ENCODE measurements around the gene SLC35F3.
"Not testable (repeated sequence)": the region's sequence is repeated elsewhere in the genome, so short reads cannot be mapped to it uniquely, and the experiment has no call there.

The SLC35F3 gene

DNA sequence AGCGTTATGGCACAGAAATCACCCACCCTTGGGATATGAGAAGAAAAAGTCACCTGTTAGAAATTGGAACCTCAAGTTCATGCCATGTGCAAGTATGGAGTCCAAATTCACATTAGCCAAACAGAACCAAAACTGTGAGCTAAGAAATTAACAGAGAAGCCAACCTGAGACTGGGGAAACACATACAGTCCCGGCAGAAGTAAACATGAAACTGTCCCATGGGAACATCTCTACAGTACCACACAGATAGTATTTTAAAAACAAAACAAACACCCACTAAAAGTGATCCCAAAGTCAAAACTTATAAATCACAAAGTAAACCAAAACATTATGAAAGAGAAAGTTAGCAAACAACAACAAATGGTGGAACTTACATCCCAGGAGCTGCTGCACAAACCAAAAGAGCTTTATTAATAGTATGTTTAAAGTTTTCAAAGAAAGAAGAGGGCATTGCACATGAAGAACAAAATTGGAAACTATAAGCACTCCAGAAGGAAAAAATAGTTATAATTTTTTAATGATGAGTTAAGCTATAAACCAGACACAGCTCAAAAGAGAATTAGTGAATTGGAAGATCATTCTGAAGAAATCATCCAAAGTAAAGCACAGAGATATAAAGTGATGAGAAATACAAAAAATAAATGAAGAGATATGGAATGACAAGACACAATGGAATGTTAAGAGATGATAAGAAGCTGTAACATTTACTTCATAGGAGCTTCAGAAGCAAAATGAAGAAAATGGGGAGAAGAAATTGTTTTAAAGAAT lies 385.2 kb downstream of the SLC35F3 start:
- DNase-seq (ENCODE audit: low spot score): no peak

DNA sequence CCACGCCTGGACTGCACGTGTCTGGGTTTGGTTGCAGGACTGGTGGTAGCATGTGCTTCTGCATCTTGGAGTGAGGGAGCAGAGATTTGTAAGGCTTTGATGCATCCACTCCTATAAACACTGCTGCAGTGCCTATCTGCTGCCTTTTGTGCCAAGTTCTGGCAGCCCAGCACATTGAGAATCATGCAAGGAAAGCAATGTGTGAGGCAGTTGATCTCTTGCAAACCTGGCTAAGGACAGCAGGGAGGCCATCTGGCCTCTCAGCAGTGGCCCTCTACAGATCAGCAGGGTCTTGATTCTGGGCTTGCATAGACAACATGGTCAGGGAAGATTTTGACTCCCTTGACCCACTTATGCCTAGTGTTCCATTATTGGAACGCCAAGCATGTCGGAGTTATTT lies 387.5 kb downstream of the SLC35F3 start:
- no peak for DNase-seq (ENCODE audit: low spot score)

DNA sequence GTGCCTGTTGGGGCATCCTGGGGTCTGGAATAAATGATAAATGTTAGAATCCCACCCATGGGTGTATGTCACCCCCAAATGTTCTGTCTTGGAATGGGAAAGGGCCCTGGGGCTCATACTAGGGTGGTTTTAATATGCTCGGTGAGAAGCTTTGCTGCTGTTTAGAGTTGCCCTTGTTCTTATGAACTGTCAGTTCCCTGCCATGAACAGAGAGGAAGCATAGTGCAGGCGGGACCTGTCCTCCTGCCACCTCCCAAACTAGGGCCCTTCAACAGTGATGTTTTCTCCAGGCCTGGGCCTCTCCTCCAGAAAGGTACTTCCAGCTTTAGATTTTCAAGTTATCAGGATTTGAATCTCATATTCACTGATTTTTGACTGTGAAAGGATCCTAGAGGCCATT lies 388.1 kb downstream of the SLC35F3 start:
- DNase-seq (ENCODE audit: low spot score): no peak

DNA sequence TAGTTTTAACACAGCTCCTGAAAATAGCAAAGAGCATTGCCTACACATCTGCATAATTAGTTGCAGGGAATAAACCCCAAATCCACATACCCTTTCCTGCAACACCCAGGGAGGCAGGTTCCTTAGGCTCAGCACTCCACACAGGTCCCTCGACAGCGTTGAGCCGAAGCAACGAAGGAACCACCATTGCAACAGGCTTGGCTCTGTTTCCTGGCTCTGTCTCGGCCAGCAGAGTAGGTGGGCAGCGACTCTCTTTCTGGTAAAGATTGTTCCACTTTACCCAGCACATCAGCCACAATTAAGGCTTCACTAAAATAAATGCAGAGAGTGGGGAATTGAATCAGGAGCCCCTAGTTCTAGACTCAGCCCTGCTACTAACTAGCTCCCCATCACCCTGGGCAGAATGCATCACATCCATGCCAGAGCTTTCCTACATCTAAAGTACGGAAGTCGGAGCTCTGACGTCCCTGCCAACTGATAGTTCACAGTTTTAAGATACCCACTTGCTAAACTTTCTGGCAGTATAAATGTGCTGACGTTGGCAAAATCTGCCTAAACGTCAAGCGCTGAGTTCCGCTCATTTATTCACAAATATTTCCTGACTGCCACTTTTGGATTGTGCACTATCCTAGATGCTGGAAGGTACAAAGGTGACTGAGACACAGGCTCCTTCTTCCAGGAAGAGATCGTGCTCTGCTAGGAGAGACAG lies 389.8 kb downstream of the SLC35F3 start:
- no peak for DNase-seq (ENCODE audit: low spot score)

DNA sequence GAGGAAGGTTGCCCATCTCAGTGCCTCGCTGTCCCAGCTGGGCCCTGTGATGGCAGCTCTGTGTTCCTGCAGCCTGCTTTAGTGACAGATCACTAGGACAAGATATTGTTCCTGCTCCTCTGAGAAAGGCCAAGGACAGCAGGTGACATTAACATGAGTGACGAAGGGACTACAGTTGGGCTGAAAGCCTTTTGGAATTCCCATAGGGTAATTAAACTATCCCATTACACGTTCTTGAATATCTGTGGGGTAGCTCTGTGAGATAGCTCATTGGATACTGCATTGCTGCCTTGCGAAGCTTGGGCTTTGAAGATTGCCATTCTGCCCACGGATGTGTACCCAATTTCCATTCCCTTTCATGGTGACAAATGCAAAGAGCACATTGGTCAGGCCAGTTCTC lies 390.6 kb downstream of the SLC35F3 start:
- no peak for DNase-seq (ENCODE audit: low spot score)

DNA sequence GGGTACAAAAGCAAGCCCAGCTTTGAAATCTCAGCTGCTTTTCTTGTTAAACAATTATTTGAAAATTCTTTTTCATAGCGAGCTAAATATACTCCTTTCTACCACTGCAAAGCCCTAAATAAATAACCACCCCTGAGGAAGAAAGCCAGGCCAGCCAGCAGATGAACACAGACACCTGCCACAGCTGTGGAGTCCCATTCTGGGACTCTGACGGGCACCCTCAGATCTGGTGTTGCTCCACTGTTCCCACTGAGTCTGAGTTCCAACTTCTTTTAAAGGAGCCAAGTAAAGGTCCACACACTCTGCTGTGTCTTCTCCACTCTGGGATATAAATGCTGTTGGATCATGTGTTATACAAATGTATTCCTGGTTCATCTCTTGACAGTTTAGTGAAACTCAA lies 391.1 kb downstream of the SLC35F3 start:
- no peak for DNase-seq (ENCODE audit: low spot score)

DNA sequence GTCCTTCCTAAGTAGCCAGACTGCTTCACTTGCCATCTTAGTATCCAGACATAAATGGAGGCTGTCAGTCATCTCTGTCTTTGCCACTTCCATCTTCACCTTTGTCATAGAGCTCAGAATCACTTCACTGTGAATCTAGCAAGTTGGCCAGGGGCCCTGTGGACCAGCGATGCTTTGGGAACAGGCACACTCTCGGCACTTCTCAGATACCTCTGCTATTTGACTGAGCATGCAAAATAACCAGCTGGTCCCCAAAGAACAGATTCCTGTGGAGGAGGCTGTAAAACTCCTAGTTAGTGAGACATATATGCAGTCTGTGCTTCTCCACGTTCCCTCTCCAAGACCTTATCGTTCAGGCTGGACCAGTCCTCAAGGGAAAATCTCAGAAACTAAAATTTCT lies 392.0 kb downstream of the SLC35F3 start:
- DNase-seq (ENCODE audit: low spot score): no peak

DNA sequence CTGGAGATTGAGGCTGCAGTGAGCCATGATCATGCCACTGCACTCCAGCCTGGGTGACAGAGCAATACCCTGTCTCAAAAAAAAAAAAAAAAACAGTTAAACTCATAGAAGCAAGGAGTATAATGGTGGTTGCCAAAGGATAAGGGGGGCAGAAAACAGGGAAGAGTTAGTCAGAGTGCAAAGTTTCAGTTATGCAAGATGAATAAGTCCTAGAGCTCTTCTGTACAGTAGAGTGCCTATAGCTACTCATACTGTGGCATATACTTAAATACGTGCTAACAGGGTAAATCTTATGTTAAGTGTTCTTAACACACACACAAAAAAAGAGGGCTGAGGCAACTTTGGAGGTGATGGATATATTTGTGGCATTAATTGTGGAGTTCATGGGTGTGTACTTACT lies 393.2 kb downstream of the SLC35F3 start:
- DNase-seq (ENCODE audit: low spot score): no peak

DNA sequence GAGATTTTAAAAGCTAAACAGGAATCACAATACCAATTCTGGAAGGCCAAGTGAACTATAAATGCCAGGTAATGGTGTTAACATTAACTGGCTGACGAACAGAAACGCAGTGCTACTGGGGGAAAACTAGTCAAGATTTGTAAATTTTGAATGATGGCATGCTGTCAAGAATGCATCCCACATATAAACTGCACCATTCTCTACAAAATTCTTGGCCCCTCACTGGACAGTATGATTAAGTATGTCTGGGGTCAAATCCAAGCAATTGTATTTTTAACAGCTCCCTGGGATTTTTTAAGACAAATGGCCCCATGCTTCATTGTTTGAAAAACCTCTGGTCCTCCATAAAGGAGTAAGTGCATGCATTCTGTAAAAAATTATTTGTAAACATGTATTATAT lies 395.6 kb downstream of the SLC35F3 start:
- no peak for DNase-seq (ENCODE audit: low spot score)

DNA sequence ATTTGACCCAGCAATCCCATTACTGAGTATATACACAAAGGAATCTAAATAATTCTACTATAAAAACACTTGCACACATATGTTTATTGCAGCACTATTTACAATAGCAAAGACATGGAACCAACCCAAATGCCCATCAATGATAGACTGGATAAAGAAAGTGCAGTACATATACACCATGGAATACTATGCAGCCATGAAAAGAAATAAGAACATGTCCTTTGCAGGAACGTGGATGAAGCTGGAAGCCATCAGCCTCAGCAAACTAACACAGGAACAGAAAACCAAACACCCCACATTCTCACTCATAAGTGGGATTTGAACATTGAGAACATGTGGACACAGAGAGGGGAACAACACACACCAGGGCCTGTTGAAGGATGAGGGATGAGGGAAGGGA lies 397.2 kb downstream of the SLC35F3 start:
- not testable (repeated sequence) for DNase-seq (ENCODE audit: low spot score)

DNA sequence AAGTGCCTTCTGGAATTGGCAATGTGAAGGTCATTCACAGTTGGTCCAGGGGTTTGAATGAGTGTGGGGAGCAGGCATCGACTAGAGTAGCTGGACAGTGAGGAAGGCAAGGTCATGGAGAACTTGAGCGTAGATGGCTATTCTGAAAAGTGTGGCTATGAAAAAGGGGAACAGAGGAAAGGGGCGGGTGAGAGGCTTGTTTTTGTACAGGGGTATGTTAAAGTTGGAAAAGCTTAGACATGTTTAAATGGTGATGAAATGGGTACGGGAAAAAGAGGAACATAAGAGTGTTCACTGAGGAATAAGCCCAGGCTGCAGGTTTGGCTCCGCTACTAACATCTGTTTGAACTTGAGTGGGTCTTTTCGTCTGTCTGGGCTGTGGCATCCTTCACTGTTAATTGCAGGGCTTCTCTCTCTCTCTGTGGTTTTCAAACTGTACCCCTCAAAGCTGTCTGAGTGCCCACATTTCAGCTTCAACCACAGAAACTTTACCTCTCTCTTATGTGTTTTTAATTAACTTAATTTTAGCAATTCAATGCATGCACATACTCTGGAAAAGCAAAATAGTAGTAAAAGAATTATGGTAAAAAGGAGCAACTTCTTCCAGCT lies 398.0 kb downstream of the SLC35F3 start:
- no peak for DNase-seq (ENCODE audit: low spot score)

DNA sequence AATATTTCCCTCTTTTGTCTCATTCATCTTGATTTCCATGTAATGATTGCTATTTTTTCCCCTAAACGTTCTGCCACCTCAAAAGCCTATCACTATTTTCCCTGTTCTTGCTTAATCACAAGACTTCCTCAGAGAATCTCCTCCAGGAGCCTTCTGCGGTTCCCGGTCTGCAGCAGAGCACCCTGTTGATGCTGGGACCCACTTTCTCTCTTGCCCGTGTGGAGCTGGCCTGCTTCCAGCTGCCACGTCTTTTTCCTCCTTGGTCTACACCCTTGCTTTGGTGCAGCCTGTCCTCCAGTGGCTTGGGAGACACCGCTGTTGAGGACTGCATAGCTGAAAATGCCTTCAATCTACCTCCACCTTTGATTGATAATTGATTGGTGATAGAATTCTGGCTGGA lies 398.8 kb downstream of the SLC35F3 start:
- DNase-seq (ENCODE audit: low spot score): no peak

DNA sequence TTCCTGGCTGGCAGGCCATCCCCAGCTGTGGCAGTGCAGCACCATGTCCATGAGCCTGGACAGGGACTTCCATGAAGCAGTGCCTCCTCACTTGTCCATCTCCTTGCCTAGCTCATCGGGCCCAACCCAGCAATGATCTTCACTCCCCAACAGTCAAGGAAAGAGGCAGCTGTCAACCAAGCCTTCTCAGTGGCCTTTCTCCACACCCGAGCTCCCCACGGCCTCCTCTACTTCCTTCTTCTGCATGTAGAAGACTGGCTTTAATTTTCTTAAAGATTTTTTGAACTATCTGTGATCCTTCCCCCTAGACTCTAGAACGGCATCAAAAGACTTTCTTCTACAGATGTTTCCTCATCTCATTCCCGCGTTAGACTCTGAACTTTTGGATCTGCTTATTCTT lies 403.2 kb downstream of the SLC35F3 start:
- DNase-seq (ENCODE audit: low spot score): no peak

DNA sequence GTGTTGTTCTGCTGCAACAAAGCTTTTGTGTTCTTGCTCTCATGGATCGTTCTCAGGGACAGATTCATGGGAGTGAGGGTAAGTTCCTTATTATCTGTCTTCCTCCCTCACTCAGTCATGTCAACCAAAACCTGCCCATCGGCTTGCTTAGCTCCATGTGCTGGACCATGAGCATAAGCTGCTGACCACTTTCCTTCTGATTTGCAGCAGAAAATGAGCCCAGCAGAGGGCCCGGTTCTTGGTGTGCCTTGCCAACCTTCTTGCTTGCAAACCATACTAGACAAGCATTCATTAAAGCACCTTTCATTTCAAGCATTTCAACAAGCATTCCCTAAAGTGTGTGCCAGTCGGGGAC lies 404.7 kb downstream of the SLC35F3 start:
- no peak for DNase-seq (ENCODE audit: low spot score)

DNA sequence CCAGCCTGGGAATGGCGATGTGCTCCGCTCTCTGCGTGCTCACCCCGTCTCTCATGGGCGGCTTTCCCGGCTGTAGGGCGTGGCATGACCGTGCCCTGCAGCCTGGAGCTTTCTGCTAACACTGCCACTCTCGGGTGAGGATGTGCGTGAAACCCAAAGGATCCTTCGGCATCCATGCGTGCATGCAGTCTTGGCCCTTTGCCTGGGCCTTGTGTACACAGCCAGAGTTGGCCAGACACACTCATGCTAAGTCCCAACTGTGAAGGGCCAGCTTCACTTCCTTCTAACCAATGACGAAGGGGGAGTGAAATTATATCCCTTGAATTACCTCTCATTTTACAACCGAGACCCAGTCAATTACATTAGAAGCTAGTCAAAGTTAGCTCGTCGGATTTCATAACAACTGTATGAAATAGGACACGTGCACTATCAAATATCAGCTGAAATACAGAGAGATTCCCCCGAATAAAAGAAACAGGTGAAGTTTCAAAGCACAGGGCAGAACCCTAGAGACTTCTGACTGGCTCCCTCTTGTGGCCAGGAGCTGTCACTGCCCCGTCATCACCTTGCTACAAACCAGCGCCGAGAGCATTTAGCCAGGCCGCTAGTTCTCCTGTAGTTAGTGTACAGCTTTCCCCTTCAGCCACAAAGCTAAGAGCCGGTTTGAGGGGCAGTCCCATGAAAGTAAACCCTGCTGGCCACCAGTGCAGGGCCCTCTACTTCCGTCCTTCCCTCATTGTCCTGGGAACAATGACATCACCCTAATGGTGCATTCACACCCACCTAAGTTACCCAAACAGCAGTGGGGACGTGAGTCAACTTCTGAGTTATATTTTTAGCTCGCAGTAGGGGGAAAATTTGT lies 405.4 kb downstream of the SLC35F3 start:
- DNase-seq (ENCODE audit: low spot score): peak; percentile 69

DNA sequence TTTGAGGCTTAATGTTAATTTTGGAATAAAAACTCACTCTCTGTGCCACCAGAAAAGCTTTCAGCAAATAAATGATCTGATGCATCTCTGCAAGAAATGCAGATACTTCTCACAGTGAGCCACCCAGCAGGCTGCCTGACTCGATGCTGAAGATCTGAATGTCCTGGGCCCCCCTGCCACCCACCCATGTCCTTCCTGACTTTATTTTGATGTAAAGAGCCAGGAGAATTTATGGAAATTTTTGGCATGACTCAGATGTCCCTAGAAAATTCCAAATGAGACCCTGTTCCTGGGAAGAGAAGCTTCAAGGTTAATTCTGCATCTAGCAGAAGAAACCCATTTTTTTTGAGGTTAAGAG lies 406.0 kb downstream of the SLC35F3 start:
- DNase-seq (ENCODE audit: low spot score): no peak

DNA sequence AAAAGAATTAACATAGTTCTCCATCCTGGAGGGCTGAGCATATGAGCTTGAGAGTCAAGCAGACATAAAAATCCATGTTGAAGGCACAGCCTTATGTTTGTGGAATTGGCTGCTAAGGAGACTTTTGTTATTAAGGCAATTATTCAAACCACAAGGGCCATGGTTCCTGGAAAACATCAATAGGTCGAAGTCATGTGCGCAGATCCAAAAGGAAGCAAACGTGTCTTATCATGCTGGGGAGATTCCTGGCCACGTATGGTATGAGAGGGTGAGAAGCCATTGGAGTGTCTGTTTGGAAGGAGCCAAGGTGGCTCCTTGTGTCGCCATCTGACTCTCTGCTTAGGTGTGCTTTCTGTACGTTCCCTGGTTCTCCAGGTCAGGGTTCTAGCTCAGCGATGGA lies 406.9 kb downstream of the SLC35F3 start:
- DNase-seq (ENCODE audit: low spot score): no peak

DNA sequence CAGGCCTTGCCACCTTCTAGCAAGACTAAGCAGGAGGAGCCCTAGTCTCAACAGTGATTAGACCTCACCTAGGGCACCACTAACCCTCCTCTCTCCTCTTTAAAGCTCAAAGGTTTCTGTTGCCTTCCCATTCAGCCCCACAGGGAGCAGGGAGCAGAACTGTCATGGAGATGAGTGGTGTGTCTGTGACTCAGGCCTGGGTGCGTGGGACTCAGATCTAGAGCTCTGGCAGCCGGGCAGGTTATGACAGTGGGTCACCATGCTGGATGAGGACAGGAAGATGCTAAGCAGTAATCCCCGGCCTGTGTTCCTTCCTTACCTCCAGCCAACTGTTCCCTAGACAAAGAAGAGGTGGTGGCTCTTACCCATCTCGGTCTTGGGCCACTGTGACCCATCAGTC lies 408.7 kb downstream of the SLC35F3 start:
- DNase-seq (ENCODE audit: low spot score): no peak

DNA sequence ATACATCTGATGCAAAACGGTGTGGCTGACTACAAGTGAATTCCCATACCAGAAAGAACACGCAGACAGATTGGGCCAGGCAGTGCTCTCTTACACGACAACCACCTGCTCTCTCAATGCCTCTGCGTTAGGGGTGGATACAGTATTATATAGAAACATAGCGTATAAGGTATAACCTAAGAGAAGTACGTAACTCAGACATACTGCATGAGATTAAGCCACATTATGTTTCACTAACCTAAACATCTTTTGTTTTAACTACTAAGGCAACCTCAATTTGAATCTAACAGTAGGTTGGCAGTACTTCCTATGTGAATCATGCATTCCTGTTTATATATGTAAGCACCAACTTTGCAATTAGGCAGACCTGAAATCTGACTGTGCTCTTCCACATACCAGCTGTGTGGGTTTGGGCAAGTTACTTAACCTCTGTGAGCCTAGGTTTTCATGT lies 410.6 kb downstream of the SLC35F3 start:
- no peak for DNase-seq (ENCODE audit: low spot score)

DNA sequence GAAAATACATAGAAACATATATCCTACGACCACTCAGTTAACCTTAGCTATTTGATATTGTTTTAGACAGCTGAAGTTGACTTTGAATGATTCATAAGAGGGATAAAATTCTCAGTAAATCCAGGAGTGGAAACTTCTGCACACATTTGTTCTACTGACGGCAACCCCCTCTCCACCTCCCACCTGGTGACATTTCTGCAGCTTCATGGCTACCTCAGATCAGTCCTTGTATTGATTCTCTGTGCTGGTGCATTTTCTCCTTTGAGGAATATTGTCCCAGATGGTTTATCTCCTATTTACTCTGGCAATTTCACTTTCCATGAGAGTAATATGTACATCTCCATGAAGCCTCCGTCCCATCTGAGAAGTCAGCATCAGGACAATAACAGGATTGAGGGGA lies 411.1 kb downstream of the SLC35F3 start:
- DNase-seq (ENCODE audit: low spot score): no peak

DNA sequence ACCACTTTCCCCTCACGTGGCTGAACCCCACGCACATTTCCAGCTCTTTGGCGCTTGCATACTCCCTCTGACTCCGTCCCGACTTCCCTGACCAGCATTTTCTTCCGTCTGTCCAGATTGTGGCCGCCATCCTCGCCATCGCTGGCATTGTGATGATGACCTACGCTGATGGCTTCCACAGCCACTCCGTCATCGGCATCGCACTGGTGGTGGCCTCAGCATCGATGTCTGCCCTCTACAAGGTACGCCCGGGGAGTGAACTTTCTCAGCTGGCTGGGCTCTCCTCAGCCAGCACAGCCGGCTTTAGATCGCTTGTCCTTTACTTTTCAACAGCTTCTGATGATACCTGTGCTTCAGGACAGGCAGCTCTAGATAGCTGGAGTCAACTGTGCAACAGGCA lies 412.0 kb downstream of the SLC35F3 start:
- no peak for DNase-seq (ENCODE audit: low spot score)

DNA sequence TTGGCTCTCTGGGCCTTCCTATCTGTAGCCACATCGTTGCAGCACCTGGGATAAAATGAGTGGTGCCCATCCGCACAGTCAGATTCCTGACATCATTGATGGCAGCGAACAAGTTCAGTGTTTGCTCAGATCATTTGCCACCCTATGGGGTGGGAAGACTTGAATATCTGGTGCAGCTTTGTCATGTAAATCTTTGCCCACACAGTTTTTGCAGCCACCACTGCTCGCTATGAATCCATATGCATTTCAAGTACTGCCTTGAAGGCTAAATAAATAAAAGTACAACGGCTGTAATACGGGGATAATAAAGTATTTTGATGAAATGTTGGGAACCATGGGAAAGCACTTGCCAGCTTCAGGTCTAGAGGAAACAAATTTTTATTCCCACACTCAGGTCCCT lies 412.5 kb downstream of the SLC35F3 start:
- no peak for DNase-seq (ENCODE audit: low spot score)

DNA sequence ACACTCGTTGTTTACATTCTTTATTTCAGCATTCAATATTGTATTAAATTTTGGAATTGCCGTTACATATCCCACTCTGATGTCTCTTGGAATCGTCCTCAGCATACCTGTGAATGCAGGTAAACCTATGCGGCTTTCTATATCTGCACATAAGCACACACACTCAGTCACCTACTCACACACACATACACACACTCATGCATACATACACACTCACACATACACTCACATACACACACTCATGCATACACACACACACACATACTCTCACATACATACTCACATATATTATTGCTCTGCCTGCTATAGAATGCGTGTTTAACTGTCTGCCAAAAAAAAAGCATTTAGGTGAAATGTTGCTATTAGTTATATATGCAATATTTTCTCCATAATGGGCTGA lies 415.6 kb downstream of the SLC35F3 start:
- DNase-seq (ENCODE audit: low spot score): no peak
